ENCODE results near the gene ANP32E. TPM values are rescaled to one million over a fixed set of nuclear protein-coding genes. Genes with fewer than 3 reads are reported as not detected.

Gene ANP32E

GRCh38 chr1:150179867-150180266 lies 56.0 kb downstream of the ANP32E start:
- no peak overlapping the region for H3K4me2 ChIP-seq (ENCODE audit: low read length)

GRCh38 chr1:150178548-150178947 lies 57.4 kb downstream of the ANP32E start:
- H3K27me3 ChIP-seq (ENCODE audit: control insufficient read depth, insufficient read depth, low read length): no peaks in the 10 kb centered on the region

More at GRCh38 chr1:150179867-150180266, 56.0 kb downstream of the ANP32E start:
- H3K4me3 ChIP-seq (ENCODE audit: low read length): no peak overlapping the region
- H3K36me3 ChIP-seq (ENCODE audit: insufficient read depth, low read length): no peaks in the 10 kb centered on the region
- no peaks in the 10 kb centered on the region for H3K27me3 ChIP-seq (ENCODE audit: control insufficient read depth, insufficient read depth, low read length)
- H3K4me1 ChIP-seq (ENCODE audit: control insufficient read depth, insufficient read depth, low read length): no peaks in the 10 kb centered on the region
- H3K9me3 ChIP-seq (replicated peaks; ENCODE audit: low read length): no peaks in the 10 kb centered on the region
- no peak overlapping the region for H3K9ac ChIP-seq (ENCODE audit: low read depth, low read length)

GRCh38 chr1:150176593-150176992 lies 59.3 kb downstream of the ANP32E start:
- H3K27me3 ChIP-seq (ENCODE audit: control insufficient read depth, insufficient read depth, low read length): no peaks in the 10 kb centered on the region
- no peaks in the 10 kb centered on the region for H3K4me1 ChIP-seq (ENCODE audit: control insufficient read depth, insufficient read depth, low read length)
- H3K4me3 ChIP-seq (ENCODE audit: low read length): no peak overlapping the region
- no peak overlapping the region for H3K9ac ChIP-seq (ENCODE audit: low read depth, low read length)
- no peak overlapping the region for H3K4me2 ChIP-seq (ENCODE audit: low read length)
- H3K36me3 ChIP-seq (ENCODE audit: insufficient read depth, low read length): no peaks in the 10 kb centered on the region
- H3K9me3 ChIP-seq (replicated peaks; ENCODE audit: low read length): no peaks in the 10 kb centered on the region

More at GRCh38 chr1:150178548-150178947, 57.4 kb downstream of the ANP32E start:
- Histone ChIP-seq H3K4me2 (ENCODE audit: low read length) (no peak overlapping the region), H3K9me3 (replicated peaks; ENCODE audit: low read length) (no peaks in the 10 kb centered on the region), H3K9ac (ENCODE audit: low read depth, low read length) (no peak overlapping the region), H3K36me3 (ENCODE audit: insufficient read depth, low read length) (no peaks in the 10 kb centered on the region), H3K4me3 (ENCODE audit: low read length) (no peak overlapping the region), H3K4me1 (ENCODE audit: control insufficient read depth, insufficient read depth, low read length) (no peaks in the 10 kb centered on the region)

GRCh38 chr1:150173141-150173585 lies 62.7 kb downstream of the ANP32E start:
- Histone ChIP-seq H3K4me2 (ENCODE audit: low read length) (no peak overlapping the region), H3K4me3 (ENCODE audit: low read length) (no peak overlapping the region), H3K9ac (ENCODE audit: low read depth, low read length) (no peak overlapping the region), H3K27me3 (ENCODE audit: control insufficient read depth, insufficient read depth, low read length) (no peaks in the 10 kb centered on the region), H3K4me1 (ENCODE audit: control insufficient read depth, insufficient read depth, low read length) (no peaks in the 10 kb centered on the region), H3K9me3 (replicated peaks; ENCODE audit: low read length) (no peaks in the 10 kb centered on the region), H3K36me3 (ENCODE audit: insufficient read depth, low read length) (no peaks in the 10 kb centered on the region)

- H3K36me3 ChIP-seq (ENCODE audit: insufficient read depth, low read length): no peaks in the 10 kb centered on the region
- no peaks in the 10 kb centered on the region for H3K4me1 ChIP-seq (ENCODE audit: control insufficient read depth, insufficient read depth, low read length)
- no peaks in the 10 kb centered on the region for H3K27me3 ChIP-seq (ENCODE audit: control insufficient read depth, insufficient read depth, low read length)
- H3K4me2 ChIP-seq (ENCODE audit: low read length): no peak overlapping the region
- H3K9ac ChIP-seq (ENCODE audit: low read depth, low read length): no peak overlapping the region
- no peaks in the 10 kb centered on the region for H3K9me3 ChIP-seq (replicated peaks; ENCODE audit: low read length)
- H3K4me3 ChIP-seq (ENCODE audit: low read length): no peak overlapping the region
These were observed 64.1 kb downstream of the ANP32E start for GRCh38 chr1:150171801-150172200.

- Histone ChIP-seq H3K36me3 (ENCODE audit: insufficient read depth, low read length) (no peaks in the 10 kb centered on the region), H3K4me3 (ENCODE audit: low read length) (no peak overlapping the region), H3K27me3 (ENCODE audit: control insufficient read depth, insufficient read depth, low read length) (no peaks in the 10 kb centered on the region), H3K4me1 (ENCODE audit: control insufficient read depth, insufficient read depth, low read length) (no peaks in the 10 kb centered on the region), H3K9ac (ENCODE audit: low read depth, low read length) (no peak overlapping the region), H3K9me3 (replicated peaks; ENCODE audit: low read length) (no peaks in the 10 kb centered on the region), H3K4me2 (ENCODE audit: low read length) (no peak overlapping the region)
These were observed 66.8 kb downstream of the ANP32E start for GRCh38 chr1:150168960-150169601.

Small RNA genes within 50 kb of the gene (small RNA-seq; reads per million reads assigned to genes)
- not detected for gene RN7SL480P
- 263 reads per million, percentile 98 among the genes with 10 or more reads in this experiment for gene RNU2-17P

All from skeletal muscle satellite cell (primary cell).